CD4-positive, alpha-beta T cell treated with Interleukin-15 for 1 hour (primary cell): Measurements from ENCODE around the gene HIF1A.
"Not testable (repeated sequence)": the region's sequence is repeated elsewhere in the genome, so short reads cannot be mapped to it uniquely, and the experiment has no call there.

Experiments used
- DNase-seq: peaks from one replicate; pipeline ENCODE4 v3.0.0-alpha.2; 2020

The HIF1A gene

DNA sequence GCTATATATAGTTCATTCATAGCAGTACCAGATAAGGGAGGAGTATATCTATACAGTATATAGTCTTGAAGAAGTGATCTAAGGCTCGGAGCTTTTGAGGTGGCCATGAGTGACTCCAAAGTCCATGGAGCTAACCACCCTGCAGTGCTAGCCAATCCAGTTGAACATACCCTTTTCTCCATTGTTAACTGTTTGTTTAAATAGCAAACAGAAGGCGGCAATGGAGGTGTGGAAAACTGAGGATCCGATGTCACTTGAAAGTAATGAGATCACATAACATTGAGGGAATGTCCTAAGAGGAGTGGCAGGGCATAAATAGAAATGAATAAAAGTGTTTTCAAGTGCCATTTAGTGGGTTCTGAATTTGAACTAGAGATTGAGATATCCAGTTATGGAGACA is 54.6 kb downstream of the HIF1A start:
- DNase-seq: no peak

DNA sequence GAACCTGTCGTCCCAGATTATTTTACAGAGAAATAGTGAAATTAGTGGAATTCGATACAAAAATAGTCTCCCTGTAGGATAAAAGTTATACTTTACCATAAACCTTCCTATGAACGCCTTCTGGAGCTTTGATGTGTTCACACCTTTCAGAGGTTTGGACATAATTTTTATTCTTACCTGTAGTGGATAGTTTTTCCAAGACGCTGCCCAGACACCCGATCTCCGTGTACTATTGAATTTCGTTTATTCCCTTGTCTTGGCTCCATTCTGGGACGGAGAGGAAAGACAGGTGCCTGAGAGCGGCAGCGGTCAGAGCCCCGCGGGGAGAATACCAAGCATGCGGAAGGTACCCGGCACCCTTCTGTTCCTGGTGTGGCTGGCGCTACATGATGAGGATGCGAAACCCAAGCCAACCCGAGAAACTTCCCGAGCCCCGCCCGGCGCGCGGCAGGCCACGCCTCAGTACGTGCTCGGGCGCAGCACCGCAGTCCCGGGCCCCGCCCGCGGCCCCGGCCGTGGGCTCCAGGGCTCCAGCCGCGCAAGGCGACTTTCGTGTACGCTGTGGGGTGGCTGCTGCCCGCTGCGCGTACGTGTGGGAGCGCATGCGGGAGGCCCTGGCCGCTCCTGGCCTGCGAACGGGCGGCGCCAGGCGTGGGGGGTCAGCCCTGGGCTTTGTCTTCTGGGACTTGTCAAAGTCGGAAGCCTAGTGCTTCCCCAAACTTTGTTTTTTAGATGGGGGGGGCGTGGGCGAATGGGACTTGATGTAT is 55.6 kb downstream of the HIF1A start:
- peak; percentile 82 for DNase-seq

- no peak for DNase-seq
These were observed 56.2 kb downstream of the HIF1A start for GRCh38 chr14:61751475-61751989.

DNA sequence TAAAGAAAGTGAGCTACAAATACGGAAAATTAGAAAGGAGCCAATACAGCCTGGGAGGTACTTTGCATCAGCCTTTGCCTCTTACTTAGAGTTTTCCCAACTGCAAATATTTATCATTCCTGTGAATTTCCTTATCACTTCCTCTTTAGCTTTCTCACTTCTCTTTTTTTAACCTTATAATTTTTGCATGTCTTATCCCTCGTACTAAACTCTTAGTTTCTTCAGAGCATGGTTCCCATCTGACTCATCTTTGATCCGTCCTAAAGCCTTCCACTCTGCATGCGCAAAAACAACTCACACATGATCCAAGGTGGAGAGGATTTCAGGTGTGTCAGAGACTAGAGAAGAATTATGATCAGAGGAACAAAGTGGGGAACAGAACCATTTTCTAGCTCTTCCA is 57.3 kb downstream of the HIF1A start:
- no peak for DNase-seq

- DNase-seq: no peak
These were observed 58.3 kb downstream of the HIF1A start for GRCh38 chr14:61753631-61754030.

- no peak for DNase-seq
These were observed 59.5 kb downstream of the HIF1A start for GRCh38 chr14:61754627-61755381.

DNA sequence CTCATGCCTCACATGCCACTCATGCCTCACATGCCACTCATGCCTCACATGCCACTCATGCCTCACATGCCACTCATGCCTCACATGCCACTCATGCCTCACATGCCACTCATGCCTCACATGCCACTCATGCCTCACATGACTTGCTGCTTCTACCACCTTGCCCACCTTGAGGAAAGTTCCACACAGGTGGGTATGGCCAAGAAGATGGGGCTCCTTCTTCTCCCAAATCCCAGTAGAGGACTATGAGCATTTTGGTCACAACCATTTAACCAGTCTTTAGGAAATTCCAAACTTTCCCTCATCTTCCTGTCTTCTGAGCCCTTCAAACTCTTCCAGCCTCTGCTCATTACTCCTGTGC is 60.0 kb downstream of the HIF1A start:
- not testable (repeated sequence) for DNase-seq

GRCh38 chr14:61756135-61756534 is 60.8 kb downstream of the HIF1A start:
- no peak for DNase-seq

DNA sequence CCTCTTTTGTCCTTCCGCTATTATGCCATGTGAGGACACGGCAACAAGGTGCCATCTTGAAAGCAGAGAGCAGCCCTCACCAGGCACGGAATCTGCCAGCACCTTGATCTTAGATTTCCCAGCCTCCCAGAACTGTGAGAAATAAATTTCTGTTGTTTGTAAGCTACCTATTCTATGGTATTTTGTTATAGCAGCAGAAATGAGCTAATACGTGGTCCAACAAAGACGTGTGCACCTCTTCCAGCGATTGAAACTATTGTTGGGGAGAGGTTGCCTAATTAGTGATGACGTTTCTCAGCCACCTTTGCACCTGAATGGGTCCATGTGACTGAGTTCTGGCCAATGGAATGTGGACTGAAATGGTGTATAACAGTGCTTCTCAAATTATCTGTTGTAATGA is 64.6 kb downstream of the HIF1A start:
- DNase-seq: no peak

DNA sequence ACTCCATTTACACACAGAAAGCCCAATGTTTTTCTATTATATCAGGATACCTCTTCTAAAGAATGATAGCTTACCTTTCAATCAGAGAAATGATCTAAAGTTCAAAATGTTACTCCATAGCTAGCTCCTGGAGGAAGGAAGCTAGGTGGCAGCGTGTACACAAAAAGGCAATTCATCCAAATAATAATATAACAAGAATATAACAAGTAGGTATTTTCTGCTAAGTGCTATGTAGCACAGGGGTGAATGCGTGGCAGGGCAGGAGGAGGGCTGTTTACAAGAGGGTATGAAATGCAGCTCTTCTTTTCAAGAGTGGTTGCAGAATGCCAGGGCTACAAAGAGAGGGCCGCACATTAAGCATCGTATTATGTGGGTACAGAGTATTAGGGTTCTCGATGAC is 66.2 kb downstream of the HIF1A start:
- DNase-seq: no peak

DNA sequence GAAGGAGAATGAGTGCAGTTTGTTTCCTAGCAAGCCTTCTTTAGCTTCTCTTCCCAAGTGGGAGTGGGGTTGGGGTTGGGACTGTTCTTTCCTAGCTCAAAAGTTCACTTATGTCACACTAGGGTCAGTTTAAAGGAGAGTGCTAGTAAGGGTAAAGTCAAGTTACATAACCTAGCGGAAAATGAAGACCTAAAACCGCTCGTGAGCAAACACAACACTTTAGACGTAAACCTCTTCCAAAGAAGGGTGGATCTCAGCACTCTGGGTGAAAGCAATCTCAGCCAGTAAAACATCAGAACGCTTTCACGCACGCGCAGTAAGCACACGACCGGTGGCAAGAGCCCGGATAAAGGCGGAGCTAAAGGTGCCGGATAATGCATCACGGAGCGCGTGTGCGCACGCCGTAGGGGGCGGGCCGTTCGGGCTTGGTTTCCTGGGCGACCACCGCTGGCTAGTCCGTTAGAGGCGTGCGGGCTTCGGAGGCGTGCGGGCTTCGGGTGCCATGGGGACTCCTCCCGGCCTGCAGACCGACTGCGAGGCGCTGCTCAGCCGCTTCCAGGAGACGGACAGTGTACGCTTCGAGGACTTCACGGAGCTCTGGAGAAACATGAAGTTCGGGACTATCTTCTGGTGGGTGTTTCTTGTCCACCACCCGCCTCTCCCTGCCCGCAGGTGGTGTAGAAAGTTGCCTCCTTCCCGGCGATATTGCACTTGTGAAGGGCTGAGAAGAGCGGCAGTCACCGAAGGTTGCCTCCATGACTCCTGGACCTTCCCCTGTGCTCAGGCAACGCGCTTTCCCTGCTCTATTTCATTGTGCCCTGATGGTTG is 66.9 kb downstream of the HIF1A start, which contains the start of gene SNAPC1:
Gene SNAPC1 (plus strand): TSS at position 462 of the 828 bp plus-strand sequence. CDS start 41 bp downstream, at position 503.
- DNase-seq: peak; percentile 98

DNA sequence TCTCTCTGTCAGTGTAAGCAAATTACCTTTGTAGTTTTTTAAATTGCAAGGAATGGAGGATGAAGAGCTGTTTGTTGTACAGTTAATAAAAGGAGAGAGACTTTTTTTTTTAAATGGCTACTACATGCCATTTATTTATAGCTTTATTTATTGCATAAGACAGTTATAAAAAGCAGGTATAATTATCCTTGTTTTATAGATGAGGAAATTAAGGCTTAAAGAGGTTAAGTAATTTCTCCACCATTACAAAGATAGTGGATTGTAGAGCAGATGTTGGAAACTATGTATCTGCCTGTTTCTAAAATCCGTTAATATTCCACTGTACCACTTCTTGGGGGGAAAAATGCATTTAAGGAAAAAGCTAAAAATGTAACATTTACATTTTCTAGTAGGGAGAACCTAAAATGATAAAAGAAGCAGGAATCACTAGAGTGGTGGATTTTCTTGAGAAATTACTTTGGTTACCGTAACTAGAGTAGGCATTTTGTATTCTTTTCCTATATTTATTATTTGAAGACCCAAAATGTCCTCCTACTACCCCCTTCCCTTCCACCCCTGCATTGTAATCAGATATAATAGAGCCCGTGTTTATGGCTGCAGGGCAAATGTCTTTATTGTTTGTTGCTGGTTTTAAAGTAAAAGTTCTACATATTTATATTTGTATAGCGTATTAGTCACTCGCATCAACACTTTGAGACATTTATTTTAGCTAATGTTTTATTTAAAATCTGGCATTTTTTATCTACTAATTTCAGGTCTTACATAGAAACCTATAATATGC is 69.2 kb downstream of the HIF1A start:
- DNase-seq: no peak

GRCh38 chr14:61765225-61765943 is 70.1 kb downstream of the HIF1A start:
- no peak for DNase-seq

DNA sequence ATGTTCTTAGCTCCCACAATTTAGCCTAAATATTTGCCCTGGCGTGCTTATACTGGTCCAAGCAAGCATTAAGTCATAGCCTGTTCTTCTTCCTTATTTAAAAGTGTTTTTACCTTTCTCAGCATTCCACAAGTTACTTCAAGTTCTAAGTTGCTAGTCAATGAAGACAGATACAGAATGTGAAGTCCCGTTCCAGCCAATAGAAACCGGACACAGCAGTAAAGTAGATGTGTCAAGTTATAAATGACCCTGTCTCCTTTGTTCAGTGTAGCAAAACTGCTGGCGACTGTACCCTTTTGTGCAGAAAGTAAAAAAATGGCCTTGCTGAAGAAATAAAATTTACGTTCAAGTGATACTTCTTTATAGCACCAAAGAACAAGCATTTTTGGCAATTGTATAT is 70.8 kb downstream of the HIF1A start:
- no peak for DNase-seq

DNA sequence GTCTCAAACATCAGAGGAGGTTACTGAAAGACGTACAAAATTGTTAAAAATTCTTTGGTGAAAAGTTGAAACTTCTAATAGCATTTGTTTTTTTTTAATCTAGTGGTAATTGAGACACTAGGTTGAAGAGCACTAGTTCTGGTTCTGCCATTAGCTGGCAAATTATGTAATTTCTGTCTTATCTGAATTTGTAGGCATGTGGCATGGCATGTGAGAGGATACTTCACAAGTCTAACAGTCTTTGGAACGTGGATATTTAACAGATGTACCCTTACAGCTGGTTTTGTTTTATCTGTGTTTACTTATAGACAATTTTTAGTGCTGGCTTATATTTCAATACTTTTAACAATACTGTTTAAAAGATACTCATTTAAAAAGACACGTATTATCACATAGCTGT is 72.9 kb downstream of the HIF1A start:
- DNase-seq: no peak

DNA sequence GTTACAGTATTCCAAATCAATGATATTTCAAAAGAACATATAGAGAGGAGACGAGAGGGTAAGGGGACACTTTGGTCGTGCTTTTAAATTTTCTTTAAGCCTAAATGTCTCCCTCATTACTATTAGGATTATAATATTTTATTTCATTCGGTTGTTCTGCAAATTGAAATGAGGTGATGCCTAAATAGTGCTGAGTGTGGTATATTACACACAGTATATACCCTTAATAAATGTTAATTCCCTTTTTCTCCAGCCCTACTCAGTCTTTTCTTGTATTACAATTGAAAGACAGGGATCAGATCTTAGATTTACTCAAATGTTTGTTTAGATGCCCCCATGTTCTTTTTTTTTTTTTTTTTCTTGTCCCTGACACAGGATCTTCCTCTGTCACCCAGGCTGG is 74.6 kb downstream of the HIF1A start:
- DNase-seq: no peak

- DNase-seq: no peak
These were observed 79.5 kb downstream of the HIF1A start for GRCh38 chr14:61774861-61775260.

DNA sequence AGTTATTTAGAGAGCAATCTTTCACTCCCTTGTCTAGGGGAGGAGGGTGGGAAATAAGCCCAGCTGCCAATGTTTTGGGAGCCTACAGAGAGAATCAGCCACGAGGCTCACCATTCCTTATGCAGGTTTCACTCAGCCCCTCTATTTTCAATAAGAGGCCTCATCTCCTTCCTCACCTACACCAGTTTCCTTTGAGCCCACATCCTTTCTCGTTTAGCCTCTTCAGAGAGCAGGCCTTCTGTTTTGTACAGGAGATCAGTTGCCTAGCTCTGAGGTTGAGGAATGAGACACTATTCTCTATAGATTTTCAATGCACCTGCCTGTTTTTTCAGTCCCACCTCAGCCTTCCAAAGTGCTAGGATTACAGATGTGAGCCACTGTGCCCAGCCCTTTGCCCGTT is 84.8 kb downstream of the HIF1A start:
- DNase-seq: no peak

DNA sequence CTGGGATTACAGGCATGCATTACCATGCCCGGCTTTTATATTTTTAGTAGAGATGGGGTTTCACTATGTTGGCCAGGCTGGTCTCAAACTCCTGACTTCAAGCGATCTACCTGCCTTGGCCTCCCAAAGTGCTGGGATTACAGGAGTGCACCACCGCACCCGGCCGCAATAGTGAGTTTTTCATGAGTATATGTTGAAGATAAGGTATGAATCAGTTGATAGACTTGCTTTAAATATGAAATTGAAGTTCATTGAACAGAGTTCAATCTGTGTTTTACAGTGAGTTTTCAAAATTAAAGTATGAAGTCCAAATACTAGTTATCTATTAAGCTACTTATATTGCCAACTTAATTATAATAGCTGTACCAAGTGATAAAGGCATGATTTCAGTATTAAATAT is 102.0 kb downstream of the HIF1A start:
- DNase-seq: no peak
